ENCODE measurements around the gene PIGS.

The PIGS gene

DNA sequence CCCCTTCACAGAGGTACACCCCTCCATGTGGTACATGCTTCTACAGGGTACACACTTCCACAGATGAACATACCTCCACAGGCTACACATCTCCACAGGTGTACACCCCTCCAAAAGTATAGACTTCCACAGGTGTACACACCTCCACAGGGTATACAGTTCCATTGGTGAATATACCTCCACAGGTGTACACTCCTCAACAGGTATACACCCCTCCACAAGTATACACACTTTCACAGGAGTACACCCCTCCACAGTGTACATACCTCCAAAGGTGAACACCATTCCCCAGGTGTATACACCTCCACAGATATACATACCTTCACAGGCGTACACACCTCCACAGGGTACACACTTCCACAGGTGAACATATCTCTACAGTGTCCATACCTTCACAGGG is 55.8 kb downstream of the PIGS start:
- CTCF ChIA-PET: no interaction called here
- TF ChIP-seq, protein P1, sequence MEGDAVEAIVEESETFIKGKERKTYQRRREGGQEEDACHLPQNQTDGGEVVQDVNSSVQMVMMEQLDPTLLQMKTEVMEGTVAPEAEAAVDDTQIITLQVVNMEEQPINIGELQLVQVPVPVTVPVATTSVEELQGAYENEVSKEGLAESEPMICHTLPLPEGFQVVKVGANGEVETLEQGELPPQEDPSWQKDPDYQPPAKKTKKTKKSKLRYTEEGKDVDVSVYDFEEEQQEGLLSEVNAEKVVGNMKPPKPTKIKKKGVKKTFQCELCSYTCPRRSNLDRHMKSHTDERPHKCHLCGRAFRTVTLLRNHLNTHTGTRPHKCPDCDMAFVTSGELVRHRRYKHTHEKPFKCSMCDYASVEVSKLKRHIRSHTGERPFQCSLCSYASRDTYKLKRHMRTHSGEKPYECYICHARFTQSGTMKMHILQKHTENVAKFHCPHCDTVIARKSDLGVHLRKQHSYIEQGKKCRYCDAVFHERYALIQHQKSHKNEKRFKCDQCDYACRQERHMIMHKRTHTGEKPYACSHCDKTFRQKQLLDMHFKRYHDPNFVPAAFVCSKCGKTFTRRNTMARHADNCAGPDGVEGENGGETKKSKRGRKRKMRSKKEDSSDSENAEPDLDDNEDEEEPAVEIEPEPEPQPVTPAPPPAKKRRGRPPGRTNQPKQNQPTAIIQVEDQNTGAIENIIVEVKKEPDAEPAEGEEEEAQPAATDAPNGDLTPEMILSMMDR (IDR thresholded peaks at IDR 0.05; ENCODE audit: control extremely low read depth, extremely low read depth, low read depth, missing control alignments): no peak
- POLR2A ChIA-PET: no interaction called here

DNA sequence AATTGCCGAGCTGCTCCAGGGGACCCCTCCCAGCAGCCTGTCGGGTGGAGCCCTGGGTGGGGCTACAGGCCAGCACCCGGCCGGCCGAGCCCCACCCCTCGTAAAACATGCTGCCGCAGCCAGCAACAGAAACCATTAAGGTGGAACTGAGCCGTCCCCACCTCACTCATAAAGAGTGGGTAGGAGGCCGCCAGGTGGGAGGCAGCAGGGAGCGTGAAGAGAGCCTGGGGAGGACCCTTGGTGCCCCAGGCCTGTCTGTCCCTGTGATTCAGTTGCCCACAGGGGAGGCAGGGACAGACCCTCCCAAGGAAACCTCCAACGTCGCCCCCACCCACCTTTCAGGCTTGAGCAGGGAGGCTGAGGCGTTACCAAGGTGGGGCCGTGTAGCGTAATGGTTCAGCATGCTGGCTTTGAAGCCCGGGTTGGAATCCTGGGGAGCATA is 56.7 kb downstream of the PIGS start:
- CTCF ChIA-PET: no interaction called here
- TF ChIP-seq, protein P1 (IDR thresholded peaks at IDR 0.05; ENCODE audit: control extremely low read depth, extremely low read depth, low read depth, missing control alignments): no peak

More for the DNA sequence above, 55.8 kb downstream of the PIGS start:
- no peak for DNase-seq (ENCODE audit: extremely low spot score)

DNA sequence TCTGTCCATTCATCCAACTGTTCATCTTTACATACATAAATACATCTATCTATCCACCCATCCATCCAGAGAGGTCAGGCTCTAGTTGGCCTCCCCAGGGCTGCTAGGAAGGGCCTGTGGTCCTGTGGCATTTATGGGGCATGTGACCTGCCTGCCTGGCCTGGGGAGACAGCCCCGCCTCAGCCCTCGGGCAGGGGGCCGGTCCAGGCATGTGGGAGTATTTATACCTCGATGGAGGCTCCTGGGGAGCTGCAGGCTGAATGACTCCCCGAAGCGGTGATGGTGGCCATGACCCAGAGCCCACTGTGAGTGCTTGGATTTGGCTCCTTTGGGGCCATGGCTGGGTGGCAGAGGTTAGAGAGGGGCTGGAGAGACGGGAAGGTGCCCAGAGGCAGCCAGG is 57.8 kb downstream of the PIGS start:
- ChIA-PET CTCF (interaction anchor here (2.1 to 5.0 kb wide), 2 partner anchors 18 to 35 kb away, joined by 6 to 28 read pairs; no protein-coding TSS in a partner anchor), POLR2A (no interaction called here)
- TF ChIP-seq, protein P1 (IDR thresholded peaks at IDR 0.05; ENCODE audit: control extremely low read depth, extremely low read depth, low read depth, missing control alignments): no peak
- no peak for DNase-seq (ENCODE audit: extremely low spot score)

More for the DNA sequence above, 56.7 kb downstream of the PIGS start:
- no peak for DNase-seq (ENCODE audit: extremely low spot score)
- POLR2A ChIA-PET: no interaction called here

DNA sequence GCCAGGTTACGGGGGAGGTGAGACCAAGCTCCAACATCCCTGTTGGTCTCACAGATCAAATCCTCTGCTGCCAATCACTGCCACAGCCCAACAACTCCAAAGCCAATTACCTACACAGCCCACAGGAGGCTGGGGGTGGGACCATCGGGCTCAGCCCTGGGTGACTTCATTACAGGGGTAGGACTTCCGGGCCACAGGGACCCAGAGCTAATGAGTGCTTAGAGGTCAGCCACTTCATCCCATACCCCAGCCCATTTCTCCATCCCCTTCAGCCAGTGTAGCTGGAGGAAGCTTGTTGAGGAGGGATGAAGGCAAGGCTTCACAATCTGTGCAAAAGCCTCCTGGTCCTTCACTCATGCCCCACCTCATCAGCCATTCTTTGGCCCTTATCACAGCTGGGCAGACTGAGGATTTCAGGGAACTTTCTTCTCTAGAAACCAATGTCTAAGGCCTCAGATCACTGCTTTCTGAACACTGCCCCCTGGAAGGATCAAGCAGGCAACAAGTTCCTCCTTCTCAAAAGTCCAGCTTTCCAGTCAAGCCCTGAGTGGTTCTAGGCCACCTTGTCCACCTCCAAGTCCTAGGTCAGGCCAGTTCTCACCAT is 59.4 kb downstream of the PIGS start:
- POLR2A ChIA-PET: no interaction called here
- DNase-seq (ENCODE audit: extremely low spot score): no peak
- TF ChIP-seq, protein P1 (IDR thresholded peaks at IDR 0.05; ENCODE audit: control extremely low read depth, extremely low read depth, low read depth, missing control alignments): no peak
- CTCF ChIA-PET: interaction anchor here (1.5 to 5.0 kb wide), 4 partner anchors 8 to 37 kb away, joined by 5 to 28 read pairs (median 10); no protein-coding TSS in a partner anchor

DNA sequence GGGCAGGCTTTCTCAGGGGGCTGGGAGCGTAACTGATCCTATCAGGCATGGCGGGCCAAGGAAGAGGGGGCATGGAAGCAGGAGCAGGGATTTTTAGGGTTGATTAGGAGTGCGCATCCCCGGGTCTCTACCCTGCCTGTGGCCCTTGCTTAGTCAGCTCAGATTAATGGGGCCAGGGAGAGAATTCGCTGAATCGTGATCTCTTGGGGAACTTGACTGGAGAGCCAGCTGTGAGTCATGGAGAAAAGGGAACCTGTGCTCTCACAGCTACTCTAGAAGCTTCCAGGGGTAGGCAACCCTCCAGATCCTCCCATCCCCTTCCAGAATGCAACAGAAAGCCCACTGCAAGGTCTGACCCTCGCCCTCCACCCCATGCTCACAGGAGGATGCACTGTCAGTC is 61.5 kb downstream of the PIGS start:
- POLR2A ChIA-PET: no interaction called here
- TF ChIP-seq, protein P1 (IDR thresholded peaks at IDR 0.05; ENCODE audit: control extremely low read depth, extremely low read depth, low read depth, missing control alignments): no peak
- CTCF ChIA-PET: interaction anchor here (0.8 to 5.0 kb wide), 6 partner anchors 9 to 31 kb away, joined by 3 to 28 read pairs (median 3); no protein-coding TSS in a partner anchor
- DNase-seq (ENCODE audit: extremely low spot score): no peak

DNA sequence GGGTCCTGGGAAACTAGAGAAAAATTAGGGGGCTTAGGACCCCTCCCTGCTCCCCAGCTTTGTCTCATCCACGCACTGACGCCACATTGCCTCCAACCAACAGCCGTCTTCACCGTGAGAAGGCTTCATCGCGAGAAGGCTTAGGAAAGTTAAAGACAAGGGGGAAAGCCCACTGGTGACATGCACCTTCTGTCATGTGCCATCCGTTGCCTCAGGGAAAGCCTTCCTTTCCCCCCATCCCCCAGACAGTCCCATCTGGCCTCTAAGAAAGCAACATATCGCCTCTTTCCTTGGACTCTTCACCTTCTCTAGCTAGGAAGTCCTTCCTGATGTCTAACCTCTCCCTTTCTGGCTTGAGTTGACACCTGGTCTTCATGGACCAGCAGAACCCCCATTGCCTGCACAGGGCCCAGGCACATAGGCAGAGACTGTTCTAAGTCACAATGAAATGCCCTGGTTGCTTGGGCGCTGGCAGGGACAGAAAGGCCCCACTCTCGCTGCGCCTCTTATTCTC is 63.1 kb downstream of the PIGS start:
- TF ChIP-seq, protein P1 (IDR thresholded peaks at IDR 0.05; ENCODE audit: control extremely low read depth, extremely low read depth, low read depth, missing control alignments): no peak
- CTCF ChIA-PET: interaction anchor here (1.4 to 5.0 kb wide), 3 partner anchors 8 to 29 kb away, joined by 3 to 28 read pairs (median 3); no protein-coding TSS in a partner anchor

More for the DNA sequence above, 63.1 kb downstream of the PIGS start:
- DNase-seq (ENCODE audit: extremely low spot score): no peak
- POLR2A ChIA-PET: no interaction called here
